ENCODE results near the gene KLHL34.

The KLHL34 gene

DNA sequence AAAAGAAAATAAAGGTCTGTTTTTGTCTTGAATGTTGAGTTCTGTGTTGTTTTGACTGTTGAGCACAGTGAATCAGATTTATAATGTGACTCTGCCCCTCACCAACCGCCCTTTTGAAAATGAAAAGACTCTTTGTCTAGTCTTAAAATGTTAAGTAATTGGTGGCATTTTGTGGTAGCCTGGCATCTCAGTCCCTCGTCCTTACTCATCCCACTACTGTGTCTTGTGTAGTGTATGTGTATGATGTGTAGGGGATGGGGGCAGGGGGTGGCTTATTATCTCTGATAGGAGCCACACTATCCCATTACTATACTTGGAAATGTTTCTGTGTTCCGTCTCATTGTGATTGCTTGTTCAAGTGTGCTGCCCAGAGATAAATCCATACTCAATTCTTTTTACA, 12.2 kb downstream of the KLHL34 start:
- DNase-seq: no peak

- DNase-seq: no peak
Measured at GRCh38 chrX:21645431-21645830, 12.7 kb downstream of the KLHL34 start.

DNA sequence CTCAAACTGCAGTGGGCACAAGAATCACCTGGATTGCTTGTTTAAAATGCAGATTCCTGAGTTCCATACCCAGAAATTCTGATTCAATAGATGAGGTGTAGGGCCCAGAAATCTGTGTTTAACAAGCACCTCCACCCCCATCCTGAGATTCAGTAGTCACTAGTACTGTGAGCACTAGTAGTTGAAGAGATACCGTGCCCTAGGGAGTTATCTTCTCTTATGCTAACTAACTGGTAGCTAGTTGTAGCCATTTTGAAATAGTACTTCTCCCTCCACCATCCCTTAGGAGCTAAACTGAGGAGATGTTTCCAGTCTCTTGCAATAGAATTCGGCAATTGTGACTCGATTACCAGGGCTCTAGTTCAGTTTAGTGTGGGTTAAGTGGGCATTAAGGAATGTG, 18.4 kb downstream of the KLHL34 start:
- DNase-seq: no peak

GRCh38 chrX:21638311-21638710, 19.8 kb downstream of the KLHL34 start:
- DNase-seq: no peak

GRCh38 chrX:21632027-21632426, 26.1 kb downstream of the KLHL34 start:
- no peak for DNase-seq

DNA sequence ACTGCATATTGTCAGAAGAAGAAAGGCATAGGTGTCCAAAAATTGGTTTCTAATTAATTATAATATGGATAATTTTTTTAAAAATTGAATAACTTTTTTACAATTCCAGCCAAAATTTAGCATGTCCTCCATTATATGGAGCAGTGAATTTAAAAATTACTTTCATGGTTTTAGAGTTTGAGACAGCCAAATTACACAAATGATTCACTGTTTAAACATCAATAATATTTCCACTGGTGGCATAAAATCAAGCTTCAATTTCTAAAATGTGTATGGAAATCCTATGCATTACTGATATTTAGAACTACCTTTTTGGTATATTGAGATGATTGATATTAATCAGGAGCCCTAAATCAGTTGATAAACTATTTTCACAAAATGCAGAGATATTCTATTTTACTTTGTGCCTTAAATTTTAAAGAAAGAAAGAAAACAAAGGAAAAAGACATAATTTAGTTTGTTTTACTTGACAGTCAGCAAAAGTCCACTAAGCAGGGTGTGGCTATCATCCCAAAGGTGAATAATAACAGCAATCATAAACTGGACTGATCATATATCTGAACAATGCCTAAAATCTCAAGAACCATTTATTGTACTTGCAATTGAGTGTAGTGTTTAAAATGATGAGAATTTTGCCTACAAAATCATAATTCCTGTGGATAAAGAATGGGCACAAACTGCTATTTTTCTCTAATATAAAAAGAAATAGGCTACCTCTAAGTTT, 34.2 kb downstream of the KLHL34 start:
- DNase-seq: no peak

GRCh38 chrX:21620234-21620633, 37.9 kb downstream of the KLHL34 start:
- DNase-seq: no peak

GRCh38 chrX:21616386-21616785, 41.7 kb downstream of the KLHL34 start:
- DNase-seq: no peak

- DNase-seq: no peak
Measured at GRCh38 chrX:21612154-21612553, 46.0 kb downstream of the KLHL34 start.

DNA sequence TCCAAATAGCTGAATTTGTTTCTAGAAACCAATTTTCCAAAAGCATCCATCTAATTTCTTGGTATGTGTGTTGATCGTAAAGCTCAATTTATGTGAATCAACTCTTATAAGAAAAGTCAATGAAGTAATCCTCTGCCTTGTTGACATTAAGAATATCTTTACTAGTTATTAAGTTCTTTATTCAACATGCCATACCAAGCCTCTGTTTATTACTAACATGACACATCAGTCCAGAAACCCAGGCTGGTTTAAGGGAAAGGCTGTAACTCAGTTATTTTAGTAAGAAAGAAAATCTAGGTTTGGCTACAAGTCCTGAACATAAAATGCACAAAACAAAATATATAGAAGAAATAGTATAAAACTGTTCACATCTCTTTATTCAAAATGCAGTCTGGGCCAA, 48.0 kb downstream of the KLHL34 start:
- DNase-seq: no peak

GRCh38 chrX:21606002-21606401, 52.1 kb downstream of the KLHL34 start:
- DNase-seq: no peak
